HuH-7.5 (cell line): ENCODE measurements around the gene STK40.

Source experiments
- DNase-seq: peaks from one replicate; pipeline ENCODE4 v3.0.0; 2011; ENCODE audit warnings: low spot score

Gene STK40

DNA sequence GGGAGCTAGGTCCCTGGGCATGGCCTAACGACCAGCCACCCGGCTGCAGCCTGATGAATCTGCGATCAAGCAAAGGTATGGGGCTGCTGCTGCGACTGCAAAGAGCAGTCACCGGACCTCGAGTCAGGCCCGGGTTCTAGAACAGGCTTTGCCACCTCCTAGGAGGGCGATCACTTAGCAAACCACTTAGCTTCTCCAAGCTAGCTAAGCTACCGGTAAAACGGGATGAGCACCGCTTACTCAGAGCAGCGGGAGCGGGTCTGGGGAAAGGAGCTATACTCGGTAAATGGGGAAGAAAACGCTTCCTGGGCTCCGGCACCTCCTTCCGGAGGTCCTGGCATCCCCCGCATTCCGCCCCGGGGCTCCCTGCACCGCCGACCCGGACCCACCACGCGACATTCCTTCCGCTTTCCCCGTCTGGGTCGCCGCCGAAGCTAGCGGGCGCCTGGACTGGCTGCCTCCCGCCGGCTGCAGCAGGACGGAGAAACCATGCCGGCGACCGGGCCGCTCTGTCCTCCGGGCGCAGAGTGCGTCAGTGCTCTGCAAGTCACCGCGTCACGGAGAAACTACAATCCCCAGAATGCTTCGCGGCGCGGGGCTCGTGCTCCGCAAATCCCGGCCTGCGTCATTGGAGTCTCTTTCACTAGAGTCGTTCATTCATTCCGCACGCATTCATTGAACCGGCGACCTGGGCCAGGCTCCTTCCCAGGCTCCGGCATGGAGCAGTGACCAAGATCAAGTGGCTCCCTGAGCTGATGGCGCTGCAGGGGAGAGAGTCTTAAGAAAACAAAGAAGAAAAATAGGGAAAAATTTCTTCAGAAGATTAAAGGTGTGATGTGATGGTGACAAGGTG is 11.9 kb upstream of the STK40 start, which contains the start of gene LSM10:
TSS of gene LSM10 (minus strand) at position 531 of the 853 bp plus-strand sequence. CDS start 3,779 bp downstream, outside the sequence.
- DNase-seq: peak; percentile 84

DNA sequence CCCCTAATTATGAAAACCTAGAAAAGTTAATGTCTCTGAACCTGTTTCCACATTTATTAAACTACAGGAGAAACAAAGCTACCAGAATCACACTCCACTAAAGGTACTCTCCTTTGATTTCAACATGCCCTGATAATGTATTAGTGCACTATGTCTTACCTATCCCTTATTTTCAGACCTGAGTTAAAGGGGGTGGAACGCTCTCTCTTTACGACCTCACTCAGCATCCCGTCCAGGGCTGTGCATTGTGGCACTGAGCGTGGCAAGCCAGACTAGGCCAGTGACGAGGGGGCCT is 11.3 kb upstream of the STK40 start:
- DNase-seq: no peak

DNA sequence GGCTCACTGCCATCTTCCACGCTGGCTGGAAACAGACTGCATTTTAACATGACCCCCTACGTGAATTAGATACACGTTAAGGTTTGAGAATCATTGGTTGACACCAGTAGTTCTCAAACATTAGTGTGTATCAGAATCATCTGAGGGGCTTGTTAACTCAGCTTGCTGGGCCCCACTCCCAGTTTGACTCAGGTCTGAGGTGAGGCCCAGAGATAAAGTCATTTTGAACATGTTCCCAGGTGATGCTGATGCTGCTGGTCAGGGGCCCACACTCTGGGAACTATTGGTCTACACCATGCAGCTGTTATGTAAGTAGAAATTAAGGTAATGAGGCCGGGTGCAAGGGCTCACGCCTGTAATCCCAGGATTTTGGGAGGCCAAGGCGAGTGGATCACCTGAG is 10.6 kb upstream of the STK40 start:
- no peak for DNase-seq

DNA sequence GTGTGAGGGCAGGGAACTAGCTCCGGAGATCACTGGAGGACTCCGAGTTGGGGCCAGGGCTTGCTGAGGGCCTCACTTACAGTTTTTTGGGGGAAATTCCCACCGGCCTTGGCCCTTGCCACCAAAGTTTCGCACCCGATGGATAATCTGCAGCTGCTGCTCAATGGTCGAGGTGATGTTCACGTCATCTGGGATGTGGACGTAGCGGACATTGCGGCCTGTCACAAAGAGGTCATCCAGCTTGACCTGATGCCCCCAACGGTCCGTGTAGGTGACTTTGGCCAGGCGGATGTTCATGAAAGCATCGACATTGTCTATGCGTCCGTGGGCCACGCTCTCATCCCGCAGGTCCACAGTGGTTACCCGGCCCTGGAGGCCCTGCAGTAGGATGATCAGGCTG is 8.0 kb upstream of the STK40 start:
- DNase-seq: no peak

DNA sequence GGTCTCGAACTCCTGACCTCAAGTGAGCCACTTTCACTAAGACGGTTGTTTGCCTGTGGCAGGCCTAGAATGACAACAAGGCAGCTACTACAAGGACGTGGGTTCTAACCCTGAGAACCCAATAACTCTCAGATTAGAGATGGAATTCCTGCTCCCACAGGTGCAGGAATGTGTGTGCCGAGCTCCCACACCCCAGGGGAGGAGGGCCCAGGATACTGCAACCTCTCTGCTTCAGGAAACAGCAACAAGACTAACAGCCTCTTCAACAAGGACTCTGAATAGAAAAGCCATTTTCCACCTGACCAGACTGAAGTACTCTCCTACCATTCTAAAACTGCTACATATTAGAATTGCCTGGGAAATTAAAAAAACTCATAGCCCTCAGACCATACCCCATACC is 7.1 kb upstream of the STK40 start:
- DNase-seq: no peak

DNA sequence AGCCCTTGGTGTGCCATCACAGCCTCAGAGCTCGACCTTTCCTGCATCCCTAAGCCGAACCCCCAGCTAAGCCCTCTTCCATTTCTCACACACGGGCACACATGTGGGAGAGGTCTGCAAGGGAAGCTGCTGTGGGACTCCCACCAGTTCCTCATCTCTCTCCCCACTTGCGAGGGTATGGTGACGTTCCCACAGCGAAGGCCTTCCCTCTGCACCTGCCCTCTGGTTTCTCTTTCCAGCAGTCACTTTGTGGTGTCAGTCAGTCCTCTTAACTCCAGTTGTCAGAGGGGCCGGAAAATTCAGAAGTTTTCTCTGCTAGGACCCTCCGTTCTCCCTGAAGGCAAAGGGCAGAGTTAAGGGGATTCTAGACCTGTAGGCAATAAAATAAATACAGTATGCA is 5.5 kb upstream of the STK40 start:
- DNase-seq: no peak

DNA sequence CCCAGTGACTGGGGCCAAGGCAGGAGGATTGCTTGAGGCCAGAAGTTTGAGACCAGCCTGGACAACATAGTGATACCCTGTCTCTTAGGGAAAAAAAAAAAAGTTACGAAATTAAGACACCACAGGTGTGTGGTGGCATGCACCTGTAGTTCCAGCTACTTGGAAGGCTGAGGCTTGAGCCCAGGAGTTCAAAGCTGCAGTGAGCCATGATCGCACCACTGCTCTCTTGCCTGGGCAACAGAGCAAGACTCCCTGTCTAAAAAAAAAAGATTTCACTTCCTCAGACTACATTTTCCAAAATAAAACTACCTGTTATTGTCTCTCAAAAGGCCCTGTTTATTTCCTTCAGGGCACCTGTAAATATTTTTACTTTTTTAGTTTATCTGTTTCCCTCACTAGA is 4.7 kb upstream of the STK40 start:
- no peak for DNase-seq

DNA sequence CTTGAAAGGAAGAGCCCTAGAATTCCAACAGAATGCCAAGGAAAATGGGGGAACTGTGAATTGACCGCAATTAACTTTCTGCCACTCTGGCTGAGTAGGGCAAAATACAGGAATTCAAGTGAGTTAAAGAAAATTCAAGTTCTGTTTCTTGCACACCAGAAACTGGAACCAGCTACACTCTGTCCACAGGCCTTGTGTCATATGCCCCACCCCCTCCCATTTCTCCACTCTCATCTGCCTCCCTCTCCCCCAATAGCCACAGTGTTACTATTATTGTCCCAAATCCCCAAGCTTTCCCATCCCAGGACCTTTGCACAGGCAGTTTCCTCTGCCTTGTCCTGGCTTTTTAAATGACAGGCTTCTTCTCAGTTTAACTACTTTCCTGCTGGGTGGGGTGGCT is 4.3 kb upstream of the STK40 start:
- no peak for DNase-seq

DNA sequence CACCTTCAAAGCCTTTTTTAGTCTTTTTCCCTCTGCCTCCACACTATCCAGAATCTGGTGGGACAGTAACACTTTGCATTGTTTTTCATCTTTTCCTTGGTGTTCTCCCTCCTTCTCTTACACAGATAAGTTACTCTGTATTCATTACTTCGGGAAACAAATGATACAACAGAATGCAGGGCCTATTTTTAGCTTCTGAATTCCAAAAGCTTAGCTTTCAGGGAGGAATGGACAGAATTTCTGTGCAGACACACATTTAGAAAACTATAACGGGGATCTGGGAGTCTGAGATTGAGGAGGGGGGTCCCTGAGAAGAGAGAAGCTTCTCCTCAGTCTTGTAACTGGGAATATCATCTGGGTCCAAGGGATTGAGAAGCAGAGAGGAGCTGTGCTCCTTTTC is 3.5 kb upstream of the STK40 start:
- no peak for DNase-seq

DNA sequence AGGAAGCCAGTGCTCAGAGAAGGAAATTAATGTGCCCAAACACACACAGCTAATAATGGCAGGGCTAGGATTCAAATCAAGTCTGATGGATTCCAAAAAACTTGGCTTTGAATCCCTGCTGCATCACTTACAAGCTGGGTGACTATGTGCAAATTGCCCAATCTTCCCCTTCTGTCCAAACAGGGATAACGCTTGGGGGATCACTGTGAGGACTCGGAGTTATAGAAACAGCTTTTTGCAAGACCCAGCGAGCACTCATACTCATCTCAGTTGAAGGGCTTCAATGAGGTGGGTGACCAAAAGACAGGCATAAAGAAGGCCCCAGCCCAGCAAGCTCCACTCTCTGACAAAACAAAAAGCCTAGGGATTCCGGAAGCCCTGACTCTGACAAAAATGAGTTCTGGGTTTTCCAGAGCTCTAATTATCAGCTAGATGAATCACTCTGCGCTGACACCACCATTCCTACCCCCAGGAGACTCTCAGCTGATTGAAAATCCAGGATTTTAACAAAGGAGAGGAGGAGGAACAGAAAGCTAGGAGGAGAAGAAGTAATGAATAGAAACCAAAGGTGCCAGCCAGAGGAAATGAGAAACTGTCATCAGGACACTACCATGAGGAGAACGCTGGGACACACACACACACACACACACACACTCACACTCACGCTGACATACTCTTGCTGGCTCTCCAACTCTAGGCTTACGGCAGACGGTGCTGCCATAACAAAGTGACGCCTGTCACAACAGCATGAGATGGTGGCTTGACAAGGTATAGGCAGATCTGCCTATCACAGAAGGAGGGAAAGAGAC is 1.6 kb upstream of the STK40 start:
- DNase-seq: no peak

DNA sequence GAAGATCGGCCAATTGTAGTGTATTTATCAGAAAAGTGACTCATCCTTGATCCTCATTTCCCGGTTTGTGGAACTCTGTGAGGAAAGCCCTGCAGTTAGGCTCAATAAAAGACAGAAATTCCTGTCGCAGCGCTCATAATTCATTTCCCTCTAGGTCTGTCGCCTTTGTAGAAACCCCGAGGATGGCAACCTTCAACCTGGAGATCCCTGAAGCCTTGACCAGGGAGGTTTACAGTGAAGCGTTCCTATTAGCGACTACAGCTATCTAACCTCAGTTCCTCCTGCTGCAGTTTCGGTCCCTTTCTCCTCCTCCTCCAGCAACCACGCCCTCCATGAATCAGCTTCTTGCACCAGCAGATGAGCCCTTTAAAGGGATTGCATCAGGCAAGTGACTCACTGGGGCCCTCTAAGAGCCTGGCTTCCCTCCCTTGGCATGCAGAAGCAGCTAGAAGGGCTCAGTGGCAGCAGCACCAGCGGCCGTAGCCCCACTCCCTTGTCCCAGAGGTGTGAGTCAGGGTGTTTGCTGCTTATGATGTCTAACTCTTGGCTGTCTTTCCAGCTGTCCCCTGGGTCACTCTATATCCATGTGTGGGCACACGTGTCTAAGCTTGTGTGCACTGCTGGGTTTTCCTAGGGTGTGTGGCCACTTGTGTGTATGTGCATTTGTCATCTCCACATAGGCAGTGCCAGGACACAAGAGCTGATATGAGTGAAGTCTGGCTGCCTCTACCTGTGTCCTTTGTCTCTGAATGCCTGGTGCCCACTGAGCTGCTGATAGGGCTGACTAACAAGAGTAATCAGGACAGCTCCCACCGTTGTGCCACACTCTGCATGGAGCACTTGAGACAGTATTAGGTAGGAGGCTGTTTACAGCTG is 779 bp upstream of the STK40 start:
- DNase-seq: peak; percentile 75

DNA sequence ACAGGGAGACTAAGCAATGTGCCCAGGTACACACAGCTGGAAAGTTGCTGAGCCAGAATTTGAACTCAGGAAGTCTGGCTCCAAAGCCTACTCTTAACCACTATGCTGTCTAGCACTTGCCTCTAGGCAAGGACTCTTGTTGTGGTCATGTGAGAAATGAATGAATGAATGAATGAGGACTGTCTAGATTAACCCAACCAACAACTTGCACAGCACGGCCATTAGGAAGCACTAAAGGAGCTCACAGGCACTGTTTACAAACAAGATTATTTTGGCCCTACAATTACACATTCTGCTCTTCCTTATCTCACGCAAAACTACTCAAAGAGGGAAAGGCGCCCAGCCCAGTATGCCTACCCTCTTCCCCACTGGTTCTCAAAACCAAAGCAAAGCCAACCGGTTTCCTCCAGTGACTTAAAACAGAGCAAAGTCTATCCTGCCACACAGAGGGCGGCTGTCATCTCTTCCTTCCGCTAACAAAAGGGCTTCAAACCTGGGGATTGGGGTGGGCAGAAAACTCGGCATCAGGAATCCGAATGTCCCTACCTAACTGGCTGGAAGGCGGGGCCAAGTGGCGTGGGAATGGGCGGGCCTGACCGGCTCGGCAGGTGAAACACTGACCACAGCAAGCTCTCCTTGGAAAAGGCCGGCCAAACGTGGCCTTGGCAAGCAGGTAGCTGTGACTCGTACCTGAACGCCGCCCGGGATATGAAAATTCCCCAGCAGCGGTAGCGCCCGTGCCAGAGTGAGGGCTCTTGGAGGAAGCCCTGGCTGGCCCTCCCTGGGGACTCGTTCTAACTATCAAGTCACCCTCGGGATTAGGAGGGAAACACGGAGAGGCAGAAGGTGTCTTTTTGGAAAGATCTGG is 948 bp downstream of the STK40 start:
- DNase-seq: peak; percentile 35

DNA sequence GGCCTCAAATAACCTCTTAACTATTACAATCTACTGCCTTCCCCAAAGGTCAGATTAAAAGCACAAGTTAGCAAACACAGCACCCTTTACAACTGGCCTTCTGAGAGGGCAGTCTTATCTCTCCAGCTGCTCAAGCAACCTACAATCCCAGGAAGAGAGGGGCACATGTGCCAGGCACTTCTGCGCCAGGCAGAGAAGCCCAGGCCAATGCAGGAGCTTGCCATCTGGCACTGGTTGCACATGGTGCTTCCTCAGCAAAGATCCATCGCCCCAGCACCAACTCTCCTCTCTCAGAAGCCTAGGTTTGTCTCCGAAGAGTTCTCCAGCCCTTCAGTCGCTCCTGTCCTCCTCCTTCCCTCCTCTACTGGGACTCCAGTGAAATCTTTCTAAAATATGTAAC is 2.5 kb downstream of the STK40 start:
- no peak for DNase-seq

DNA sequence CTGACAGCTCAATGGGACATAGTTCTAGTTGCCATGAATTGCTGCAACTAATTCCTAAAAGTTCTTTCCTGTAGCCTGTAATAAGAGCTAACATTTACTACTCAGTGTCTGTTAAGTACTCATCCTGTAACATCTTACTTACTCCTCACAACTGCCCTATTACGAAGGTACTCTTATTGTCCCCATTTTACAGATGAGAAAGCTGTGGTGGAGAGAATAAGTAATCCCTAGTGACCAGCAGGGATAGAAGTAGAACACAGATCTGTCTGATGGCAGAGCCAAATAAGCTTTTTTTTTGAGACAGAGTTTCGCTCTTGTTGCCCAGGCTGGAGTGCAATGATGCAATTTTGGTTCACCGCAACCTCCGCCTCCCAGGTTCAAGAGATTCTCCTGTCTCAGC is 3.1 kb downstream of the STK40 start:
- DNase-seq: no peak

DNA sequence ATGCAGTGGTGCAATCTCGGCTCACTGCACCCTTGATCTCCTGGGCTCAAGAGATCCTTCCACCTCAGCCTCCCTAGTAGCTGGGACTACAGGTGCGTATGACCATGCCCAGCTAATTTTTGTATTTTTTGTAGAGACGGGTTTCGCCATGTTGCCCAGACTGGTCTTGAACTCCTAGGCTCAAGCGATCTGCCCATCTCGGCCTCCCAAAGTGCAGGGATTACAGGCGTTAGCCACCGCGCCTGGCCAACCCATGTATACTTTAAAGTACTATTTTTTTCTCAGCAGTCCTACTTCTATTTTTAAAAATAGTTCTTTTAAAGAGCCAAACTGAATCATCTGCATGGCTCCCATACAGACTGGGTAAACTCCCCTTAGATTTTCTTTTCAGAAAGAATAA is 3.5 kb downstream of the STK40 start:
- DNase-seq: no peak

DNA sequence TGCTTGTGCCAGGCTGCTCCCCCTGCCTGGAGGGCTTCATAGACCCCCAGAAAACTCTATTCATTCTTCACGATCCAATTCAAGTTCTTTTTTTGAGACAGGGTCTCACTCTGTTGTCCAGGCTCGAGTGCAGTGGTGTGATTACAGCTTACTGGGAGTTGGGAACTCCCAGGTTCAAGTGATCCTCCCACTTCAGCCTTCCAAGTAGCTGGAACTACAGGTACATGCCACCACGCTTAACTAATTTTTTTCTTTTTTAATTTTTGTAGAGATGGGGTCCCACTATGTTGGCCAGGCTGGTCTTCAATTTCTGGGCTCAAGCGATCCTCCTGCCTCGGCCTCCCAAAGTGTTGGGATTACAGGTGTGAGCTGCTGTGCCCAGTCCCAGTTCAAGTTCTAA is 4.3 kb downstream of the STK40 start:
- DNase-seq: no peak

DNA sequence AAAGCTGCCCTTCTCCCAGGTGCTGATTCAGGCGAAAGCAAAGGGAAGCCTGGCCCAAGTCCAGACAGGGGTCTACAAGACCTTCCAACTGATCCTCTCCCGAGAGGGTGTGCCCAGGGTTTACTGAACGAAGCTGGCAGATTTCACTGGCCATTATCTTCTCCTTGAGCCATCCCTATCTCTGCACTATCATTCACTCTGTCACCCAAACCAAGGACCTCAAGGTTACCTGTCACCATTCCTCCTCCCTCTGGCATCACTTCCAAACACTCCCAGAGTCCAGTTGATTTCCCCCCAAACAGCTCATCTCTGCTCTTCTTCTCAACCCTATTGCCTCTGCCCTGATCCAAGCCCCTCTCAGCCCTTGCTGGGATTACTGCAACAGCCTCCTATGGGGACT is 4.9 kb downstream of the STK40 start:
- DNase-seq: no peak

DNA sequence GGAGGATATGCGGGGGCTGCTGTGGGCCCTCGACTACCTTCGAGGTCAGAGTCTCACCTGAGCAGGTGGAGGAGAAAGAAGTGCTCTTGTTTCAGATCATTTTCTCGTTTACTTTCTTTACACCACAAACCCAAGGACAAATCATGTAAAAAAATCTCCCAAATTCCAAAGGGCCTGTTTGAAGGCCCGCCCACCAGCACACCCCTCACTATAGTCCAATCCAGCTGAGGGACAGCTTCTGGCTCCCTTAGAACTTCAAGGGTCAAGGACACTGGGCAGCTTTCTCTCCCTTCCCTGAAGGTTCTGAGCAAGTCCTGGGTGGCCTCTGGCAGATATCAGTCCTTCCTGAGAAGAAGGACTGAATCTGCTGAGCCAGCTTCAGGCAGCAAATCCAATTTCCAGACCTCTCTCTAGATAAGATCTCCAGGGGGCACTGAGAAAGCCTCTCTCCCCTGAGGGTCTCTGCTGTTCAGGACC is 5.5 kb downstream of the STK40 start:
- DNase-seq: no peak

DNA sequence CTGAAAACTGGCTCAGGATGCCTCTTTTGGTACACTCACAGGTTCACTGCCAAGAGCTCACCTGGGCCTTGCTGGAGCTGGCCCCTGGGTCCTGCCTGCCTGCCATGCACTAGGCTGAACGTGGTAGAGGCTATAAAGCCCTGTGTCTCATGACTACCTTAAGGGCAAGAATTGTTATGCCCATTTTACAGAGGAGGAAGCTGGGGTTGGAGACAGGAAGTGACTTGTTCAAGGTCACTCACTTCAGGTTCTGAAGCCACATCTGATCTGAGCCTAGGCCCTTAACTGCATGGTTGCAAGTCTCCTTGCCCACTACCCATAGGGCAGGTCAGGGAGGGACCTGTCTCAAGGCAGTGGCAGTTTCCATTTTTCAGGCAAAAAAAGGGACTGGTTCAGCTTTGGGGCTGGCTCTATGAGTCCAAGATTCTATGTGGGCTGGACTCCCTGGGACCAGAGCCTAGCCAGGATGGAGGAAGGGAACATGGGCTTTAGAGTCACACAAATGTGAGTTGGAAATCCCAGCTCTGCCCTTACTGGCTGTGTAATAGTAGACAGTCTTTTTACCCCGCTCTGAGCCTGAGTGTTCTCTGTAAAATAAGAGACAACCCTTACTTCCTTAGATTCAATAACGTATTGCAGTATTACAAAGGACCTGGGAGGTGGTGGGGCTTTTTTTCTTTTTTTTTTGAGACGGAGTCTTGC is 7.8 kb downstream of the STK40 start:
- no peak for DNase-seq

DNA sequence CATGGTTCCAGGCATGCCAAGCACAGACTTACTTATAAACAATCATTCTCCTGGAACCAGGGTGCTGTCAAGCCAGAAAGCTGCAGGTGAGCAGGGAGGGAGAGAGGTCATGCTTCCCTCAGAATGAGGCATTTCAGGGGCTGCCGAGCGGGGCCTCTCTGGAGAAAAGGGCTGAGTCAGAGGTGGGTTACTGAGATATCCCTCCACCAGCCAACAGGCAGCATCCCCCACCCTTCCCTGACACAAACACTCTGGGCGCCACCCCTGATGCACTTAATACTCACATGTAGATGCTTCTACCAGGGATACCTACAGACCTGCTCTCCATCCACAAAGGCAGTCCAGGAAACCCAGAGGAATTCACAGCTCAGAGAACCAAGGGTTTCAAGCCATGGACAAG is 13.1 kb downstream of the STK40 start:
- no peak for DNase-seq
